Neural progenitor cell (in vitro differentiated cells): ENCODE measurements around the gene PAM.

Experiments
- CTCF ChIP-seq: fragments of 200-600 bp; sonication (generic); IDR thresholded peaks from 2 replicates; pipeline ENCODE4 v1.5.1; 2017; ENCODE audit warnings: antibody characterized with exemption, mild to moderate bottlenecking
- EZH2 ChIP-seq: fragments of 200-600 bp; sonication (generic); IDR thresholded peaks from 2 replicates; pipeline ENCODE4 v1.6.1; 2017; ENCODE audit warnings: antibody characterized with exemption, mild to moderate bottlenecking, moderate library complexity

- no peak for TF ChIP-seq CTCF
- no peak for TF ChIP-seq EZH2
Measured at GRCh38 chr5:102799017-102799416, 43.9 kb downstream of the PAM start.
